Panc1 (cell line): ENCODE measurements around the gene AP3S2. TPM values are rescaled to one million over a fixed set of nuclear protein-coding genes. Genes with fewer than 3 reads are reported as not detected.

ENCODE experiments used
- ATAC-seq: fragments of 200-7000 bp; cut with Tn5 transposase; 2 replicates; pipeline ENCODE4 v1.9.1; 2020; ENCODE audit warnings: mild to moderate bottlenecking, moderate library complexity
- BruUV-seq: library from RNA; stranded (reverse); fragments of 400-500 nt; replicated peaks from 2 replicates; lab custom pipeline; 2021; lab: Mats Ljungman, UMichigan
- CTCF ChIA-PET: fragments of 300-600 bp; sonication (Branson Sonifier 250); formaldehyde crosslinking; loops from one replicate; lab custom pipeline; 2022; ENCODE audit warnings: antibody characterized with exemption; lab: Charles Lee
- POLR2A ChIA-PET: fragments of 300-600 bp; sonication (Branson Sonifier 250); formaldehyde crosslinking; loops from one replicate; lab custom pipeline; 2022; ENCODE audit warnings: antibody characterized with exemption; lab: Charles Lee
- DNase-seq: peaks from one replicate; pipeline ENCODE4 v3.0.0-alpha.2; 2010; ENCODE audit warnings: low read depth, low spot score
- H3K27ac ChIP-seq: 2 replicates; pipeline ENCODE4 v1.5.1; 2011; ENCODE audit warnings: mild to moderate bottlenecking, low read length, inconsistent platforms
- H3K27me3 ChIP-seq: fragments of 200-500 bp; sonication (Bioruptor generic); 2 replicates; pipeline ENCODE4 v1.6.0; 2014; ENCODE audit warnings: low read length, inconsistent platforms; ENCODE audit not compliant: control insufficient read depth, insufficient read depth
- H3K36me3 ChIP-seq: fragments of 200-500 bp; sonication (Bioruptor generic); 2 replicates; pipeline ENCODE4 v1.5.1; 2014; ENCODE audit warnings: inconsistent platforms, mild to moderate bottlenecking, low read length, moderate library complexity; ENCODE audit not compliant: control insufficient read depth, insufficient read depth
- H3K4me1 ChIP-seq: 2 replicates; pipeline ENCODE4 v1.5.1; 2011; ENCODE audit warnings: inconsistent platforms, mild to moderate bottlenecking, low read length, moderate library complexity; ENCODE audit not compliant: control insufficient read depth, insufficient read depth
- H3K4me3 ChIP-seq, 2 experiments: 2 replicates each; pipeline ENCODE4 v1.5.1; 2011 to 2012; ENCODE audit warnings: low read depth in 2 of 2, low read length in 2 of 2, mild to moderate bottlenecking in 2 of 2, inconsistent platforms in 1 of 2, moderate library complexity in 1 of 2
- H3K9me3 ChIP-seq: fragments of 200-500 bp; sonication (Bioruptor generic); 2 replicates; pipeline ENCODE4 v1.5.1; 2014; ENCODE audit warnings: low read depth, mild to moderate bottlenecking, inconsistent platforms, low read length, moderate library complexity; ENCODE audit not compliant: control insufficient read depth, insufficient read depth
- CTCF ChIP-seq: fragments of 450-650 bp; IDR thresholded peaks from 2 replicates; pipeline ENCODE4 v1.5.1; 2017; ENCODE audit warnings: mild to moderate bottlenecking
- POLR2AphosphoS5 ChIP-seq: IDR thresholded peaks from 2 replicates; pipeline ENCODE4 v1.6.1; 2012; ENCODE audit warnings: mild to moderate bottlenecking, low read depth, low read length, moderate library complexity
- REST ChIP-seq, 2 experiments: IDR thresholded peaks; 2 replicates each; pipeline ENCODE4 v1.6.1; 2011 to 2012; ENCODE audit warnings: low read depth in 2 of 2, control low read depth in 1 of 2, low read length in 1 of 2, mild to moderate bottlenecking in 1 of 2, moderate library complexity in 1 of 2; ENCODE audit not compliant: insufficient read depth in 1 of 2
- SIN3A ChIP-seq: IDR thresholded peaks from 2 replicates; pipeline ENCODE4 v1.6.1; 2012; ENCODE audit warnings: low read depth, mild to moderate bottlenecking, low read length, moderate library complexity, borderline replicate concordance; ENCODE audit not compliant: insufficient read depth
- TCF7L2 ChIP-seq: IDR thresholded peaks from 2 replicates; pipeline ENCODE4 v1.6.1; 2011; ENCODE audit warnings: mild to moderate bottlenecking, low read depth, low read length, inconsistent platforms
- in situ Hi-C: cut with HindIII; loops from 2 replicates; pipeline ENCODE4 v1.10.0; 2016; ENCODE audit warnings: low sequenced_read_pairs, low pct_unique_long_range_greater_than_20kb
- intact Hi-C: fragments of 100-400 bp; cut with micrococcal nuclease; formaldehyde crosslinking; loops from one replicate; pipeline ENCODE4 v1.10.0; 2022; ENCODE audit not compliant: unreplicated experiment
- total RNA-seq: library from RNA; stranded (reverse); gene quantifications from one replicate; pipeline ENCODE4 v1.2.1, GENCODE V29; 2021; ENCODE audit not compliant: unreplicated experiment

The AP3S2 gene
- total RNA-seq, 1 experiment from 2014 or later: 24.6 TPM

DNA sequence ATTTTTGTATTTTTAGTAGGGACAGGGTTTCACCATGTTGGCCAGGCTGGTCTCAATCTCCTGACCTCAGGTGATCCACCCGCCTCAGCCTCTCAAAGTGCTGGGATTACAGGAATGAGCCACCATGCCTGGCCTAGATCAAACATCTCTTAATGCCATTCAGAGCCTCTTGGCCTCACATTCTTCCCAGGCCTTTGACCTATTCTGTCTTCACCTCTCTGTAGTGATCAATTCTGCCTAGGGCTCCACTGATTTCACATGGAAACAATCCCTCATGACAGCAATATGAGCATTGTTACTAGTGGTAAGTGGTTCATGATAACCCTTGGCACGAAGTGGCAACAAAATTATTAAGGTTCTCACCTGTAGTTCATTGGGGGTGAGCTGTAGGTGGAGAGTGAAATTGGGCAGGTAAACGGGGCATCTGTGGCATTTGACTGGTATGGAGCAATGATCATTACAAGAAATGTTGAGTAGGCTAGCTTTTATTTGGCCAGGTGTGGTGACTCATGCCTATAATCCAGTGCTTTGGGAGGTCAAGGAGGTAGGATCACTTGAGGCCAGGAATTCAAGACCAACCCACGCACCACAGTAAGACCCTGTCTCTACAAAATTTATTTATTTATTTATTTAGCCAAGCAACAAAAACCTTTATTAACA lies 23.8 kb upstream of the AP3S2 start:
- ATAC-seq (no peak), DNase-seq (no peak)
- Histone ChIP-seq H3K27ac (0 out of 2 replicates have a peak overlapping the region, but pooled peaks have one; percentile 23), H3K4me1 (peaks cover 12% of the 10 kb centered on the region; the same call in 1 of the 2 replicates), H3K9me3 (no peaks in the 10 kb centered on the region), H3K36me3 (no peaks in the 10 kb centered on the region), H3K4me3 (no peak overlapping the region), H3K27me3 (no peaks in the 10 kb centered on the region)
- CTCF ChIA-PET: interaction anchor here (0.6 to 1.0 kb wide), 4 partner anchors 19 to 297 kb away, joined by 3 to 6 read pairs (median 4); no protein-coding TSS in a partner anchor
- TF ChIP-seq POLR2AphosphoS5 (no peak), CTCF (no peak), SIN3A (no peak), REST (IDR thresholded peaks at IDR 0.05; ENCODE audit: insufficient read depth in 1 of 2, low read depth in 2 of 2, low read length in 1 of 2) (no peak), TCF7L2 (no peak)
- BruUV-seq: no TSS peak
- in situ Hi-C loops: no loop called here
- POLR2A ChIA-PET: interaction anchor here (0.5 to 0.7 kb wide), 4 partner anchors 24 to 54 kb away, joined by 3 to 9 read pairs (median 5); no protein-coding TSS in a partner anchor
- intact Hi-C loops: no loop called here

GRCh38 chr15:89916660-89917059 lies 22.9 kb upstream of the AP3S2 start:
- Histone ChIP-seq H3K36me3 (no peaks in the 10 kb centered on the region), H3K4me3 (no peak overlapping the region), H3K4me1 (peaks cover 16% of the 10 kb centered on the region; the same call in 1 of the 2 replicates), H3K27me3 (no peaks in the 10 kb centered on the region), H3K27ac (no peak overlapping the region), H3K9me3 (no peaks in the 10 kb centered on the region)
- TF ChIP-seq SIN3A (no peak), POLR2AphosphoS5 (no peak), CTCF (no peak), REST (IDR thresholded peaks at IDR 0.05; ENCODE audit: insufficient read depth in 1 of 2, low read depth in 2 of 2, low read length in 1 of 2) (no peak), TCF7L2 (no peak)
- DNase-seq: no peak
- CTCF ChIA-PET: no interaction called here
- in situ Hi-C loops (no loop called here), intact Hi-C loops (no loop called here)
- no peak for ATAC-seq
- no TSS peak for BruUV-seq
- POLR2A ChIA-PET: no interaction called here
